Stimulated activated CD4-positive, alpha-beta T cell treated with anti-CD3 and anti-CD28 coated beads, Interleukin-2, amount 100 ng/mL, for 4 hours (primary cell): Measurements from ENCODE around the gene FBXL16.
"Not testable (repeated sequence)": the region's sequence is repeated elsewhere in the genome, so short reads cannot be mapped to it uniquely, and the experiment has no call there.

Experiments
- DNase-seq: peaks from one replicate; pipeline ENCODE4 v3.0.0-alpha.2; 2020; ENCODE audit warnings: low read depth

FBXL16 gene

GRCh38 chr16:709566-710499 is 4.2 kb upstream of the FBXL16 start:
- DNase-seq: no peak

- DNase-seq: no peak
Measured at GRCh38 chr16:708959-709358, 3.4 kb upstream of the FBXL16 start.

- no peak for DNase-seq
Measured at GRCh38 chr16:708019-708418, 2.4 kb upstream of the FBXL16 start.

- no peak for DNase-seq
Measured at GRCh38 chr16:707062-707538, 1.5 kb upstream of the FBXL16 start.

- no peak for DNase-seq
Measured at GRCh38 chr16:706189-707061, 824 bp upstream of the FBXL16 start.

GRCh38 chr16:704552-705380 is 835 bp downstream of the FBXL16 start:
- no peak for DNase-seq

- no peak for DNase-seq
Measured at GRCh38 chr16:704047-704446, 1.6 kb downstream of the FBXL16 start.

GRCh38 chr16:703406-703805 is 2.2 kb downstream of the FBXL16 start:
- no peak for DNase-seq

- no peak for DNase-seq
Measured at GRCh38 chr16:702341-702740, 3.3 kb downstream of the FBXL16 start.

- no peak for DNase-seq
Measured at GRCh38 chr16:700684-701584, 4.7 kb downstream of the FBXL16 start.

- DNase-seq: no peak
Measured at GRCh38 chr16:698911-699671, 6.5 kb downstream of the FBXL16 start.

GRCh38 chr16:695355-696089 is 10.1 kb downstream of the FBXL16 start:
- DNase-seq: peak; percentile 59

- no peak for DNase-seq
Measured at GRCh38 chr16:694863-695354, 10.7 kb downstream of the FBXL16 start.

GRCh38 chr16:694187-694862 is 11.3 kb downstream of the FBXL16 start:
- DNase-seq: no peak

- no peak for DNase-seq
Measured at GRCh38 chr16:693766-694165, 11.8 kb downstream of the FBXL16 start.

- DNase-seq: no peak
Measured at GRCh38 chr16:693364-693763, 12.2 kb downstream of the FBXL16 start.

GRCh38 chr16:692356-693108 is 13.1 kb downstream of the FBXL16 start:
- no peak for DNase-seq

- DNase-seq: not testable (repeated sequence)
Measured at GRCh38 chr16:691242-691641, 14.4 kb downstream of the FBXL16 start.
